Right cardiac atrium (tissue), 5 donors: ENCODE measurements around the gene RBBP8. TPM values are rescaled to one million over a fixed set of nuclear protein-coding genes. Genes with fewer than 3 reads are reported as not detected.

Experiments used
- ATAC-seq, 2 donors: fragments of 200-7000 bp; cut with Tn5 transposase; one replicate each; pipeline versions ENCODE4 v1.8.0 to v1.9.1; 2020; ENCODE audit warnings: moderate library complexity in 2 of 2, mild to moderate bottlenecking in 1 of 2
- DNase-seq, 3 donors: peaks; one replicate each; pipeline ENCODE4 v3.0.0-alpha.2; 2020
- H3K27ac ChIP-seq: one replicate; pipeline ENCODE4 v1.5.1; 2013; ENCODE audit warnings: mild to moderate bottlenecking, low read length, control low read depth, moderate library complexity
- H3K27me3 ChIP-seq: one replicate; pipeline ENCODE4 v1.6.1; 2013; ENCODE audit not compliant: control insufficient read depth, insufficient read depth
- H3K4me1 ChIP-seq: one replicate; pipeline ENCODE4 v1.6.1; 2013; ENCODE audit warnings: low read length; ENCODE audit not compliant: control insufficient read depth, insufficient read depth
- H3K4me3 ChIP-seq: one replicate; pipeline ENCODE4 v1.5.1; 2013; ENCODE audit warnings: low read length, control low read depth
- H3K9me3 ChIP-seq: one replicate; pipeline ENCODE4 v1.6.1; 2013; ENCODE audit warnings: low read length; ENCODE audit not compliant: control insufficient read depth
- WGBS: extraction: QIAGEN DNeasy Blood & Tissue Kit; methylation state at CpG from one replicate; pipeline ENCODE4 v1.1.7; 2013; 5-methylcytosine and 5-hydroxymethylcytosine counted together
- intact Hi-C, 4 donors: fragments of 100-400 bp; cut with DNase I; formaldehyde crosslinking; loops; one replicate each; pipeline versions ENCODE4 v1.11.0 to v1.14.0; 2022 to 2023
- polyA plus RNA-seq: library from polyadenylated mRNA; stranded (reverse); fragments of 200-250 nt; gene quantifications from one replicate; pipeline ENCODE4 v1.2.3, GENCODE V29; 2013
- total RNA-seq, 4 donors: library from RNA; stranded (reverse); fragmentation: NEBNext Ultra II Directional; extraction: Animal tissue kit (Norgen Biotek cat#: 25700); gene quantifications; one replicate each; pipeline ENCODE4 v1.2.1, GENCODE V29; 2021
- donor health status: healthy with polysubstance abuse.
- donor health status: DM: no; HTN: yes; CAD: no.
- donor health status: DM: no; HTN: no; CAD: no.
- donor health status: DM: no; HTN: yes; CAD: no; lungs with severe emphysema.
- donor health status: DM: yes; HTN: yes; CAD: no.

Gene RBBP8
- total and polyA plus RNA-seq, 5 donors: 6.3 to 9.7 (median 6.6) TPM

DNA sequence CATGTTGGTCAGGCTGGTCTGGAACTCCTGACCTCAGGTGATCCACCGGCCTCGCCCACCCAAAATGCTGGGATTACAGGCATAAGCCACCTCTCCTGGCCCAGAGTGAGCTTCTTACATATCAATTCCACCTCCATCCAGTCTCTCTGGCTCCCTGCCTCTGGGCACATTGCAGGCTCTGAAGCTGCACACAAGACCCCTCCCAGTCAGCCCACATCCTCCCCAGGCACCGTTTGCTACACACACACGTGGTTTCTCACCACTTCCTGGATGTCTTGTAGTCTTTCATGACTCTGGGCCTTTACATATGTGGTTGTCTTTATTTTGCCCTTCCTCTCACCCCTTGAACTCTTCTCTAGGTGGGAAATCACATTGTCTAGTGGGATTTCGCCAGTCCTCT, 138.2 kb downstream of the RBBP8 start:
- intact Hi-C loops: no loop called here
- peak; percentile 21 to 52 for ATAC-seq
- peak; percentile 29 to 69 (median 53) for DNase-seq
- no peaks in the 10 kb centered on the region for H3K27me3 ChIP-seq
- no peaks in the 10 kb centered on the region for H3K9me3 ChIP-seq
- no peaks in the 10 kb centered on the region for H3K4me1 ChIP-seq
- WGBS: 68% methylated on average over 5 of the region's 5 CpGs
- no peak overlapping the region for H3K4me3 ChIP-seq
- no peak overlapping the region for H3K27ac ChIP-seq

DNA sequence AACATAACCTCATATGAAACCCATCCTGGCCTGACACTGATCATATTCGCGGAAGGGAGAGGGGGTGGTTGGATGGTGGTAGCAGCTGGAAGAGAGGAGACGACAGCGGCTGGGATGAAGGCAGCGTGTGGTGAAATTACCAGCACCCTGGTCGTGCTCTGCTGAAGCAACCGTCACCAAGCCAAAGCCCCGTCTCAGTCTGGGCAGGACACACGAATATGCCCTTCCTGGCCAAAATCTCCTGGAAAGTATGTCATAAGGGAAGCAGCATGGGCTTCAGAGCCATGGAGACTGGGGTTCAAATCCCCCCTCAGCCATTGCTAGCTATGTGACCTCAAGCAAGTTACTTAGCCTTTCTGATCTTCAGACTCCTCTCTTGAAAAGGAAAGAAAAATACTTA, 139.0 kb downstream of the RBBP8 start:
- Histone ChIP-seq H3K27me3 (no peaks in the 10 kb centered on the region), H3K4me3 (no peak overlapping the region), H3K27ac (no peak overlapping the region), H3K4me1 (no peaks in the 10 kb centered on the region), H3K9me3 (no peaks in the 10 kb centered on the region)
- no peak for ATAC-seq
- 85% methylated on average over 9 of the region's 9 CpGs for WGBS
- DNase-seq: no peak
- intact Hi-C loops: no loop called here

GRCh38 chr18:23073996-23074606, 141.0 kb downstream of the RBBP8 start:
- H3K4me3 ChIP-seq: no peak overlapping the region
- peak; percentile 56 to 70 for ATAC-seq
- WGBS: 41% methylated on average over 8 of the region's 8 CpGs
- H3K27ac ChIP-seq: no peak overlapping the region
- intact Hi-C loops: no loop called here
- H3K4me1 ChIP-seq: no peaks in the 10 kb centered on the region
- no peaks in the 10 kb centered on the region for H3K27me3 ChIP-seq
- DNase-seq: peak in 1 of 3 donors; percentile 63
- H3K9me3 ChIP-seq: no peaks in the 10 kb centered on the region

Other genes starting within 250 kb of the RBBP8 start
- gene CABLES1, start 202.2 kb downstream of the RBBP8 start, total RNA-seq: 1 to 10 TPM; 3.5 to 5.6 (median 4.5) TPM
- gene CABLES1, start 202.2 kb downstream of the RBBP8 start, polyA plus RNA-seq: 3.2 TPM